ENCODE measurements around the gene NCR3LG1. TPM values are rescaled to one million over a fixed set of nuclear protein-coding genes. Genes with fewer than 3 reads are reported as not detected.

Gene NCR3LG1
- total and polyA plus RNA-seq, 8 donors, result 0.42 to 1.6 (median 0.97) TPM

GRCh38 chr11:17412488-17413180, 61.0 kb downstream of the NCR3LG1 start:
- intact Hi-C loops (cut with DNase I), result no loop called here
- TF ChIP-seq CTCF (IDR thresholded peaks at IDR 0.05), result no peak
- ATAC-seq (no peak), DNase-seq (peak in 1 of 6 donors; percentile 54), FAIRE-seq (no peak)
- 80% methylated on average over 9 of the region's 9 CpGs for WGBS, 2 donors
- Histone ChIP-seq H3K4me3 (no peak overlapping the region), H3K27me3 (no peaks in the 10 kb centered on the region), H3K4me1 (peaks cover 17 to 30% (median 29%) of the 10 kb centered on the region in 3 donors), H3K9me3 (no peaks in the 10 kb centered on the region), H3K27ac (peak overlapping the region; percentile 22 to 81 (median 50)), H3K36me3 (no peaks in the 10 kb centered on the region)

GRCh38 chr11:17413414-17414316, 62.1 kb downstream of the NCR3LG1 start:
- no peak for FAIRE-seq
- Histone ChIP-seq H3K4me1 (peaks cover 17 to 30% (median 29%) of the 10 kb centered on the region in 3 donors), H3K27me3 (no peaks in the 10 kb centered on the region), H3K4me3 (no peak overlapping the region), H3K36me3 (no peaks in the 10 kb centered on the region), H3K27ac (peak overlapping the region; percentile 66 to 90 (median 82)), H3K9me3 (no peaks in the 10 kb centered on the region)
- 24 to 30% methylated on average over 15 of the region's 15 CpGs for WGBS, 2 donors
- peak; percentile 92 to 94 (median 94) for ATAC-seq
- intact Hi-C loops (cut with DNase I), result no loop called here
- DNase-seq, result peak; percentile 89 to 98 (median 97)
- no peak for TF ChIP-seq CTCF (IDR thresholded peaks at IDR 0.05)

- H3K27me3 ChIP-seq, result no peaks in the 10 kb centered on the region
- intact Hi-C loops (cut with DNase I), result no loop called here
- H3K9me3 ChIP-seq, result no peaks in the 10 kb centered on the region
- TF ChIP-seq CTCF (IDR thresholded peaks at IDR 0.05), result no peak
- WGBS, 2 donors, result 50 to 51% methylated on average over 8 of the region's 8 CpGs
- H3K36me3 ChIP-seq, result no peaks in the 10 kb centered on the region
- ATAC-seq (peak; percentile 61 to 73 (median 66)), FAIRE-seq (no peak), DNase-seq (peak; percentile 61 to 88 (median 78))
- H3K27ac ChIP-seq, result peak overlapping the region; percentile 66 to 90 (median 82)
- H3K4me1 ChIP-seq, result peaks cover 17 to 30% (median 29%) of the 10 kb centered on the region in 3 donors
- no peak overlapping the region for H3K4me3 ChIP-seq
Measured at GRCh38 chr11:17414317-17414737, 62.7 kb downstream of the NCR3LG1 start.

GRCh38 chr11:17414992-17415391, 63.4 kb downstream of the NCR3LG1 start:
- Histone ChIP-seq H3K4me3 (no peak overlapping the region), H3K27ac (peak overlapping the region in 2 of 4 donors; percentile 81 to 90), H3K4me1 (peaks cover 17 to 30% (median 29%) of the 10 kb centered on the region in 3 donors), H3K36me3 (no peaks in the 10 kb centered on the region), H3K27me3 (no peaks in the 10 kb centered on the region), H3K9me3 (no peaks in the 10 kb centered on the region)
- no peak for TF ChIP-seq CTCF (IDR thresholded peaks at IDR 0.05)
- intact Hi-C loops (cut with DNase I), result no loop called here
- no peak for FAIRE-seq
- DNase-seq, result no peak
- no peak for ATAC-seq
- WGBS, 2 donors, result 95 to 98% methylated on average over 5 of the region's 5 CpGs

All from pancreas (tissue), 10 donors.